ENCODE results near the gene LYRM1. TPM values are rescaled to one million over a fixed set of nuclear protein-coding genes. Genes with fewer than 3 reads are reported as not detected.
A peak's percentile ranks its signal among the peaks of the same experiment; 100 is the strongest.

Gene LYRM1
- total and polyA plus RNA-seq, 2 of the 4 experiments (the other 2 are of a cell fraction) = 19.0 to 35.0 TPM

DNA sequence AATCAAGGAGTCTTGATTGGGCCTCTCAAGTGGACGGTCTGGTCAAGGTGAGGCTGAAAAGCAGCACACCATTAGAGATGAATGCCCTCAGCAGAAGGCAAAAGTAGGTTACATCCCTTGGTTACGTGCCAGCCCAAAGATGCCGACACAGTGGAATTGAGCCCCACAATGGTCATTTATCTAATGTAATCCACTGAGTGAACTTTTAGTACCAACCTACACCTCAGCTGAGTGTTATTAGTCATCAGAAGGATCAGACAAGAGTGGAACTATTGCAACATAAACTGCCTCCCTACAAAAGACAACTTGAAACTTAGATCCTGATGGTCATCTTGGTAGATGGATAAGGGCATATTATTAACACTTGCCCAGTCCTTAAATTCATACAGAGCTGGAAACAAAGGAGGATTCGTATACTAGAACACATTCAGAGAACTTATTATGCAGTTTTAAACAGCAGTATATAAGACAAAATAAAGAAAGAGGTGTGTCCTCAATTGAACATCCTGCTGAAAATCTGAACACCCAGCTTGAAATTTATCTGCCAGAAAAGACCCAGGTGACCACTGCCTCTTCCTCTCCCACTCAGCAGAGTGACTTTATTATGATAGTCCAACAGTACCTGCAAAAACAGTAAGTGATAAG, 3.2 kb upstream of the LYRM1 start:
- no peak overlapping the region for H3K23ac ChIP-seq (ENCODE audit: low read depth, low read length)
- peak overlapping the region; percentile 44; the same call in 1 of the 2 replicates for H2AK5ac ChIP-seq (ENCODE audit: low read depth, low read length)
- no peak overlapping the region for H2AK9ac ChIP-seq (replicated peaks; ENCODE audit: low read depth, low read length, poor library complexity)
- DNase-seq (peak; percentile 71), ATAC-seq (ENCODE audit: low read depth) (no peak)
- no peak overlapping the region for H2BK15ac ChIP-seq (ENCODE audit: low read depth, low read length)
- TF ChIP-seq BHLHE40 (IDR thresholded peaks at IDR 0.05; ENCODE audit: low read depth, low read length) = no peak
- TF ChIP-seq RAD21 (IDR thresholded peaks at IDR 0.05; ENCODE audit: low read length) = no peak
- no peak for TF ChIP-seq POLR2A (IDR thresholded peaks at IDR 0.05; ENCODE audit: low read depth, low read length)
- no peak for TF ChIP-seq MXI1 (IDR thresholded peaks at IDR 0.05; ENCODE audit: borderline replicate concordance, low read depth, low read length)
- 0 out of 2 replicates have a peak, but pooled peaks have one; percentile 42 for TF ChIP-seq FOS (IDR thresholded peaks at IDR 0.05; ENCODE audit: low read depth, low read length)
- TF ChIP-seq ELK1 (IDR thresholded peaks at IDR 0.05; ENCODE audit: borderline replicate concordance, low read depth, low read length) = no peak
- peak; percentile 98 for TF ChIP-seq CEBPB (IDR thresholded peaks at IDR 0.05; ENCODE audit: low read depth, low read length)
- TF ChIP-seq MAFK (IDR thresholded peaks at IDR 0.05; ENCODE audit: low read depth, low read length) = peak; percentile 24; the same call in 1 of the 2 replicates
- WGBS, 2 experiments (ENCODE audit: extremely low coverage in 2 of 2, insufficient read length in 1 of 2) = 100% methylated on average over 1 of the region's 4 CpGs; no CpG with 5 or more reads in 1 of the 2 experiments
- H3K14ac ChIP-seq (replicated peaks; ENCODE audit: low read depth, low read length) = no peak overlapping the region
- no peaks in the 10 kb centered on the region for H3K27me3 ChIP-seq (ENCODE audit: control insufficient read depth, insufficient read depth, low read length)
- peaks cover 9% of the 10 kb centered on the region for H3K4me1 ChIP-seq (ENCODE audit: control insufficient read depth, insufficient read depth, low read length)
- peaks cover 27 to 82% of the 10 kb centered on the region in 2 experiments for H3K79me1 ChIP-seq (ENCODE audit: low read depth in 1 of 2, low read length in 2 of 2)
- H2BK5ac ChIP-seq (ENCODE audit: low read depth, low read length, poor library complexity, severe bottlenecking) = peak overlapping the region; percentile 18
- ChIA-PET POLR2A (ENCODE audit: unreplicated experiment) (no interaction called here), CTCF (interaction anchor here (2.3 kb wide), 1 partner anchor 47 kb away, joined by 6 read pairs; no protein-coding TSS in a partner anchor)
- no peak overlapping the region for H2BK120ac ChIP-seq (ENCODE audit: low read depth, low read length)
- peaks cover 7% of the 10 kb centered on the region for H3K9me1 ChIP-seq (ENCODE audit: insufficient read depth, low read length)
- intact Hi-C loops (cut with micrococcal nuclease) = no loop called here
- no peak overlapping the region for H4K8ac ChIP-seq (ENCODE audit: low read depth in 2 of 2, low read length in 2 of 2)
- H3K56ac ChIP-seq (ENCODE audit: extremely low read depth, insufficient read depth, low read length) = no peak overlapping the region
- H3K4me2 ChIP-seq (ENCODE audit: low read depth, low read length) = no peak overlapping the region
- dilution Hi-C loops (cut with HindIII; ENCODE audit: low sequenced_read_pairs, unreplicated experiment) = no loop called here
- no peak overlapping the region for H3K9ac ChIP-seq (ENCODE audit: low read depth, low read length)
- BruUV-seq (replicated peaks) = no TSS peak
- no peak overlapping the region for H3K4ac ChIP-seq (ENCODE audit: low read depth, low read length)
- H3K36me3 ChIP-seq (ENCODE audit: control insufficient read depth, insufficient read depth, low read length) = peaks cover 10% of the 10 kb centered on the region
- no peak overlapping the region for H4K5ac ChIP-seq (ENCODE audit: low read depth, low read length)
- H2BK20ac ChIP-seq (ENCODE audit: low read depth, low read length) = no peak overlapping the region
- no peak overlapping the region for H3K4me3 ChIP-seq (ENCODE audit: insufficient read depth, low read depth, low read length)
- no peak overlapping the region for H3K27ac ChIP-seq (ENCODE audit: insufficient read depth, low read length)
- peaks cover 52% of the 10 kb centered on the region for H4K20me1 ChIP-seq (ENCODE audit: insufficient read depth, low read length)
- no peak overlapping the region; the same call in 1 of the 2 replicates for H3K18ac ChIP-seq (ENCODE audit: low read depth, low read length)
- no peaks in the 10 kb centered on the region for H3K9me3 ChIP-seq (ENCODE audit: control insufficient read depth, insufficient read depth, low read length)
- no peak overlapping the region for H2AFZ ChIP-seq (replicated peaks; ENCODE audit: low read length, poor library complexity)
- in situ Hi-C loops (cut with MboI; ENCODE audit: low sequenced_read_pairs) = no loop called here
- H4K91ac ChIP-seq (ENCODE audit: insufficient read depth, low read depth, low read length) = no peak overlapping the region

Data from IMR-90 (cell line).